MCF 10A (cell line): ENCODE data around the gene MCUR1. TPM values are rescaled to one million over a fixed set of nuclear protein-coding genes. Genes with fewer than 3 reads are reported as not detected.
"Not testable (repeated sequence)": the region's sequence is repeated elsewhere in the genome, so short reads cannot be mapped to it uniquely, and the experiment has no call there.

Experiments used
- BruUV-seq: library from RNA; stranded (reverse); fragments of 400-500 nt; replicated peaks from 2 replicates; lab custom pipeline; 2021; lab: Mats Ljungman, UMichigan
- CTCF ChIA-PET: fragments of 300-600 bp; sonication (Branson Sonifier 250); formaldehyde crosslinking; extraction: SDS; loops from one replicate; lab custom pipeline; 2021; ENCODE audit warnings: antibody characterized with exemption, inconsistent platforms; lab: Yijun Ruan, JAX
- POLR2A ChIA-PET: fragments of 300-600, 350-650 bp; sonication (Branson Sonifier 250); formaldehyde crosslinking; extraction: SDS; loops from one replicate; lab custom pipeline; 2020; ENCODE audit warnings: antibody characterized with exemption, inconsistent platforms; lab: Yijun Ruan, JAX
- DNase-seq: peaks from one replicate; pipeline ENCODE4 v3.0.0-alpha.2; 2018; ENCODE audit not compliant: unreplicated experiment
- H3K27ac Mint-ChIP-seq: one replicate; pipeline ENCODE4 v1.8.0; 2022; ENCODE audit warnings: mild to moderate bottlenecking, low read depth, mixed read lengths; ENCODE audit not compliant: unreplicated experiment
- H3K27me3 Mint-ChIP-seq: one replicate; pipeline ENCODE4 v1.8.0; 2022; ENCODE audit warnings: mixed read lengths; ENCODE audit not compliant: insufficient read depth, unreplicated experiment
- H3K36me3 Mint-ChIP-seq: one replicate; pipeline ENCODE4 v1.8.0; 2022; ENCODE audit warnings: mild to moderate bottlenecking, moderate library complexity, mixed read lengths; ENCODE audit not compliant: insufficient read depth, unreplicated experiment
- H3K4me1 Mint-ChIP-seq: one replicate; pipeline ENCODE4 v1.8.0; 2022; ENCODE audit warnings: mixed read lengths; ENCODE audit not compliant: insufficient read depth, unreplicated experiment
- H3K4me3 Mint-ChIP-seq: one replicate; pipeline ENCODE4 v1.8.0; 2022; ENCODE audit warnings: mild to moderate bottlenecking, moderate library complexity, mixed read lengths; ENCODE audit not compliant: unreplicated experiment
- H3K9me3 Mint-ChIP-seq: one replicate; pipeline ENCODE4 v1.8.0; 2022; ENCODE audit warnings: mixed read lengths; ENCODE audit not compliant: unreplicated experiment
- intact Hi-C: fragments of 100-400 bp; cut with micrococcal nuclease; formaldehyde crosslinking; loops from 2 replicates; pipeline ENCODE4 v1.14.1; 2022
- total RNA-seq: library from RNA; stranded (reverse); gene quantifications from 2 replicates; pipeline ENCODE4 v1.2.3, GENCODE V29; 2022
- TF ChIP-seq, protein P1 (sequence below): fragments of 200-600 bp; IDR thresholded peaks from one replicate; pipeline ENCODE4 v1.8.0; 2022; ENCODE audit warnings: antibody characterized with exemption, mild to moderate bottlenecking; ENCODE audit not compliant: unreplicated experiment

MCUR1 gene
- total RNA-seq, 1 experiment from 2014 or later: 30.4 TPM

- no peak for DNase-seq
- no TSS peak for BruUV-seq
- Mint-ChIP-seq H3K4me1 (no peaks in the 10 kb centered on the region), H3K27me3 (peaks cover 14% of the 10 kb centered on the region), H3K9me3 (no peaks in the 10 kb centered on the region), H3K4me3 (no peak overlapping the region), H3K27ac (no peak overlapping the region), H3K36me3 (no peaks in the 10 kb centered on the region)
- TF ChIP-seq, protein P1, sequence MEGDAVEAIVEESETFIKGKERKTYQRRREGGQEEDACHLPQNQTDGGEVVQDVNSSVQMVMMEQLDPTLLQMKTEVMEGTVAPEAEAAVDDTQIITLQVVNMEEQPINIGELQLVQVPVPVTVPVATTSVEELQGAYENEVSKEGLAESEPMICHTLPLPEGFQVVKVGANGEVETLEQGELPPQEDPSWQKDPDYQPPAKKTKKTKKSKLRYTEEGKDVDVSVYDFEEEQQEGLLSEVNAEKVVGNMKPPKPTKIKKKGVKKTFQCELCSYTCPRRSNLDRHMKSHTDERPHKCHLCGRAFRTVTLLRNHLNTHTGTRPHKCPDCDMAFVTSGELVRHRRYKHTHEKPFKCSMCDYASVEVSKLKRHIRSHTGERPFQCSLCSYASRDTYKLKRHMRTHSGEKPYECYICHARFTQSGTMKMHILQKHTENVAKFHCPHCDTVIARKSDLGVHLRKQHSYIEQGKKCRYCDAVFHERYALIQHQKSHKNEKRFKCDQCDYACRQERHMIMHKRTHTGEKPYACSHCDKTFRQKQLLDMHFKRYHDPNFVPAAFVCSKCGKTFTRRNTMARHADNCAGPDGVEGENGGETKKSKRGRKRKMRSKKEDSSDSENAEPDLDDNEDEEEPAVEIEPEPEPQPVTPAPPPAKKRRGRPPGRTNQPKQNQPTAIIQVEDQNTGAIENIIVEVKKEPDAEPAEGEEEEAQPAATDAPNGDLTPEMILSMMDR: no peak
- intact Hi-C loops: no loop called here
- ChIA-PET CTCF (no interaction called here), POLR2A (no interaction called here)
Observed at GRCh38 chr6:13834790-13835189, 20.4 kb upstream of the MCUR1 start.

DNA sequence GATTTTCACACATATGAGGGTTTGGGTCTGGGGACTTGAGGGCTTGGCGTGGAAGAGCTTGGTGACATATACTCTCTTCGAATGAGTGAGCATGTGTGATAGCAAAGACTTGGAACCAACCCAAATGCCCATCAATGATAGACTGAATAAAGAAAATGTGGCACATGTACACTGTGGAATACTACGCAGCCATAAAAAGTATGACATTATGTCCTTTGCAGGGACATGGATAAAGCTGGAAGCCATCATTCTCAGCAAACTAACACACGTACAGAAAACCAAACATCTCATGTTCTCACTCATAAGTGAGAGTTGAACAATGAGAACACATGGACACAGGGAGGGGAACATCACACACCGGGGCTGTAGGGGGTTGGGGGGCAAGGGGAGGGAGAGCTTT, 19.7 kb upstream of the MCUR1 start:
- DNase-seq, intact Hi-C loops, H3K36me3 Mint-ChIP-seq, POLR2A ChIA-PET, H3K4me3 Mint-ChIP-seq, CTCF ChIA-PET, H3K9me3 Mint-ChIP-seq, H3K27ac Mint-ChIP-seq, BruUV-seq, H3K4me1 Mint-ChIP-seq: not testable (repeated sequence)
- peaks cover 14% of the 10 kb centered on the region for H3K27me3 Mint-ChIP-seq

- peaks cover 14% of the 10 kb centered on the region for H3K27me3 Mint-ChIP-seq
Observed at GRCh38 chr6:13832778-13833177, 18.4 kb upstream of the MCUR1 start.

GRCh38 chr6:13831615-13832014, 17.3 kb upstream of the MCUR1 start:
- intact Hi-C loops: no loop called here
- Mint-ChIP-seq H3K4me1 (no peaks in the 10 kb centered on the region), H3K4me3 (no peak overlapping the region), H3K36me3 (no peaks in the 10 kb centered on the region), H3K9me3 (no peaks in the 10 kb centered on the region), H3K27ac (no peak overlapping the region), H3K27me3 (peaks cover 14% of the 10 kb centered on the region)
- DNase-seq: no peak
- BruUV-seq: no TSS peak
- ChIA-PET POLR2A (interaction anchor here (0.7 kb wide), 1 partner anchor 19 kb away, joined by 3 read pairs; no protein-coding TSS in a partner anchor), CTCF (no interaction called here)
- TF ChIP-seq, protein P1: no peak

More at GRCh38 chr6:13832778-13833177, 18.4 kb upstream of the MCUR1 start:
- TF ChIP-seq, protein P1: no peak
- H3K4me1 Mint-ChIP-seq: no peaks in the 10 kb centered on the region
- H3K27ac Mint-ChIP-seq: no peak overlapping the region
- ChIA-PET POLR2A (no interaction called here), CTCF (no interaction called here)
- no peak for DNase-seq
- no peak overlapping the region for H3K4me3 Mint-ChIP-seq
- H3K36me3 Mint-ChIP-seq: no peaks in the 10 kb centered on the region
- H3K9me3 Mint-ChIP-seq: no peaks in the 10 kb centered on the region
- intact Hi-C loops: no loop called here
- no TSS peak for BruUV-seq

DNA sequence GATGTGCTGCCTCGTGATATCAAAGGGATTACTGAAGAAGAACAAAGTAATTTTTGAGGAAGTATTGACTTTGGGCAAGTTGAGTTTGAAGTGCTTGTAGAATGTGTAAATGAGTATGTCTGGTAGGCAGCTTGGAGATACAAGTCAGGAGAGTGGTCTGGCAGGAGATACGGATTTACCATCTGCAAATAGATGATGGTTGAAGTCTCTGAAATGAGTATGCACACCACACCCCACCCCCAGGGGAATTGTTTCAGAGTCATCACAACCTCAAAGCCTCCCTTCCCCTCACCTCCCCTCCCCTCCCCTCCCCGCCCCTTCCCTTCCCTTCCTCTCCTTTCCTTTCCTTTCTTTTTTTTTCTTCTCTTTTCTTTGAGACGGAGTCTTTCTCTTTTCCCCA, 16.4 kb upstream of the MCUR1 start:
- H3K4me3 Mint-ChIP-seq: no peak overlapping the region
- H3K27ac Mint-ChIP-seq: no peak overlapping the region
- BruUV-seq: no TSS peak
- TF ChIP-seq, protein P1: no peak
- intact Hi-C loops: no loop called here
- DNase-seq: no peak
- H3K36me3 Mint-ChIP-seq: no peaks in the 10 kb centered on the region
- ChIA-PET POLR2A (no interaction called here), CTCF (no interaction called here)
- no peaks in the 10 kb centered on the region for H3K4me1 Mint-ChIP-seq
- H3K9me3 Mint-ChIP-seq: no peaks in the 10 kb centered on the region
- peaks cover 14% of the 10 kb centered on the region for H3K27me3 Mint-ChIP-seq

GRCh38 chr6:13829419-13829818, 15.1 kb upstream of the MCUR1 start:
- H3K36me3 Mint-ChIP-seq, BruUV-seq, H3K4me1 Mint-ChIP-seq, intact Hi-C loops, H3K27ac Mint-ChIP-seq, H3K4me3 Mint-ChIP-seq, DNase-seq, H3K27me3 Mint-ChIP-seq, H3K9me3 Mint-ChIP-seq: not testable (repeated sequence)
- POLR2A ChIA-PET: interaction anchor here (0.7 kb wide), 1 partner anchor 16 kb away, joined by 3 read pairs; no protein-coding TSS in a partner anchor
- CTCF ChIA-PET: interaction anchor here (0.5 kb wide), 1 partner anchor 1676 kb away, joined by 3 read pairs; no protein-coding TSS in a partner anchor
